Upper lobe of right lung (tissue), 1 donor: Measurements from ENCODE around the gene FAM181A. TPM values are rescaled to one million over a fixed set of nuclear protein-coding genes. Genes with fewer than 3 reads are reported as not detected.

Experiments used
- ATAC-seq: fragments of 200-7000 bp; cut with Tn5 transposase; one replicate; pipeline ENCODE4 v1.9.1; 2020; ENCODE audit warnings: mild to moderate bottlenecking, moderate library complexity
- DNase-seq: peaks from one replicate; pipeline ENCODE4 v3.0.0-alpha.2; 2020
- H3K27ac ChIP-seq: fragments of 200-600 bp; one replicate; pipeline ENCODE4 v1.8.0; 2022
- H3K27me3 ChIP-seq: fragments of 200-600 bp; one replicate; pipeline ENCODE4 v1.8.0; 2022; ENCODE audit warnings: mild to moderate bottlenecking
- H3K36me3 ChIP-seq: fragments of 200-600 bp; one replicate; pipeline ENCODE4 v1.8.0; 2022
- H3K4me1 ChIP-seq: fragments of 200-600 bp; one replicate; pipeline ENCODE4 v1.8.0; 2022
- H3K4me3 ChIP-seq: fragments of 200-600 bp; one replicate; pipeline ENCODE4 v1.8.0; 2022; ENCODE audit warnings: mild to moderate bottlenecking
- H3K9me3 ChIP-seq: fragments of 200-600 bp; one replicate; pipeline ENCODE4 v1.8.0; 2022
- CTCF ChIP-seq: fragments of 200-600 bp; IDR thresholded peaks from one replicate; pipeline ENCODE4 v1.8.0; 2022; ENCODE audit warnings: antibody characterized with exemption
- intact Hi-C: fragments of 100-400 bp; cut with DNase I; formaldehyde crosslinking; loops from one replicate; pipeline ENCODE4 v1.11.0; 2022
- total RNA-seq: library from RNA; stranded (reverse); fragmentation: NEBNext Ultra II Directional; extraction: Animal tissue kit (Norgen Biotek cat#: 25700); gene quantifications from one replicate; pipeline ENCODE4 v1.2.1, GENCODE V29; 2021
- donor health status: DM: no; HTN: yes; CAD: no; lungs with severe emphysema.

Gene FAM181A
- total RNA-seq, 1 donor from 2014 or later, result 3.5 TPM

- Histone ChIP-seq H3K4me3 (no peak overlapping the region), H3K4me1 (peaks cover 21% of the 10 kb centered on the region), H3K27me3 (no peaks in the 10 kb centered on the region), H3K36me3 (no peaks in the 10 kb centered on the region), H3K27ac (no peak overlapping the region), H3K9me3 (no peaks in the 10 kb centered on the region)
- ATAC-seq (no peak), DNase-seq (no peak)
- intact Hi-C loops, result no loop called here
- TF ChIP-seq CTCF, result no peak
These were observed 37.7 kb downstream of the FAM181A start for GRCh38 chr14:93964820-93965286.

DNA sequence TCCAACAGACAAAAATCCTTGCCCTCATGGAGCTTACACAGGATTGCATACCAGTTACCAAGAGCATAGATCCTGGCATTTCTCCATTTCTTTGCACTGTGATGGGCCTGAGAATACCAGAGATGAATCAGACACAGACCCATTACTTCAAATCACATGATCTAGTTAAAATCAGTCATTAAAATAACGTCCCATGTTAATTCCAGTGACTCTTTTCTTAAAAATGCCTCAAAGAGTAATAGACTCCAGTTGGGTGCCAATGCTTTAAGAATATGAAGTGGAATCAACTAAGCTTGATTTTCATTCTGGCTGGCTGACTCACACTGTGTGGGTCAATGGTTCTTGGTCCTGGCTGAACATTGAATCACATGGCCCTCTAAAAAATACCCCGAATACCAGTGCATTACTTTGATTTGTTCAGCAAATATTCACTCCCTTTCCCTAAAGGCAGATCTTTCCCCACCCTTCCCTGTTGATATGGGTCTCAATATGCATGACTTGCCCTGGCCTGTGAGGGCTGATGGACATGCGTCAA lies 38.2 kb downstream of the FAM181A start:
- Histone ChIP-seq H3K4me3 (no peak overlapping the region), H3K9me3 (no peaks in the 10 kb centered on the region), H3K4me1 (peaks cover 23% of the 10 kb centered on the region), H3K27ac (peak overlapping the region; percentile 51), H3K36me3 (no peaks in the 10 kb centered on the region), H3K27me3 (no peaks in the 10 kb centered on the region)
- TF ChIP-seq CTCF, result no peak
- intact Hi-C loops, result no loop called here
- DNase-seq, result no peak
- ATAC-seq, result no peak

GRCh38 chr14:93965946-93966474 lies 38.9 kb downstream of the FAM181A start:
- no peak for ATAC-seq
- H3K36me3 ChIP-seq, result no peaks in the 10 kb centered on the region
- peaks cover 30% of the 10 kb centered on the region for H3K4me1 ChIP-seq
- no peak for DNase-seq
- no peak for TF ChIP-seq CTCF
- peak overlapping the region; percentile 51 for H3K27ac ChIP-seq
- intact Hi-C loops, result no loop called here
- no peaks in the 10 kb centered on the region for H3K9me3 ChIP-seq
- H3K4me3 ChIP-seq, result no peak overlapping the region
- H3K27me3 ChIP-seq, result no peaks in the 10 kb centered on the region

DNA sequence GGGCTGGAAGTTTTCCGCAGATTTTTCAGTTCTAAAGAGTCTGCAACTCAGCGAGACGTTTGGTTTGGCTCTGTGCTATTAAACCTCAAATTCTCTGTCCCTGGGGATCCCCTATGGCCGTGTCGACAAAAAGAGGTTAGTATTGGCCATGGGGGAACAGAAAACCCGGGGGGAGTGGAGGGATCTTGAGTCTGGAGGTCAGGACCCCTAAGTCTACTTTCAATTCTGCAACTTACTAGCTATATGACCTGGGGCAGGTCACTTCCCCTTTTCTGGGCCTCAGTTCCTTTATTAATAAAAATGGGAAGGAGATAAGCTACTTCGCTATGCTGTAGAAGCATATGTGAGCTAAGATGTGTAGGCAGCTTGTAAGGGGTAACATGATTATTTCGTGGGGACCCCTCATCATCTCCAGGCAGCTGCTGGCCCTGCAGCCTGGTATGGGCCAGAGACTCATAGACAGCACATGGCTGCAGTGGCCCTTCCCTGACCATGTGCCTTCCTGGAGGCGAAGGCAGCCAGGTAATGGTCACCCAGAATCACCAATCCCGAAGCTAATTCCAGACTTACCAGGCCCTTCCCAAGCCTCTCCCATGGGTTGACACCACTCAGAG lies 40.6 kb downstream of the FAM181A start:
- no peaks in the 10 kb centered on the region for H3K27me3 ChIP-seq
- peaks cover 31% of the 10 kb centered on the region for H3K4me1 ChIP-seq
- no peaks in the 10 kb centered on the region for H3K9me3 ChIP-seq
- intact Hi-C loops, result no loop called here
- no peak overlapping the region for H3K4me3 ChIP-seq
- no peak for DNase-seq
- no peaks in the 10 kb centered on the region for H3K36me3 ChIP-seq
- H3K27ac ChIP-seq, result no peak overlapping the region
- peak; percentile 28 for ATAC-seq
- TF ChIP-seq CTCF, result no peak

DNA sequence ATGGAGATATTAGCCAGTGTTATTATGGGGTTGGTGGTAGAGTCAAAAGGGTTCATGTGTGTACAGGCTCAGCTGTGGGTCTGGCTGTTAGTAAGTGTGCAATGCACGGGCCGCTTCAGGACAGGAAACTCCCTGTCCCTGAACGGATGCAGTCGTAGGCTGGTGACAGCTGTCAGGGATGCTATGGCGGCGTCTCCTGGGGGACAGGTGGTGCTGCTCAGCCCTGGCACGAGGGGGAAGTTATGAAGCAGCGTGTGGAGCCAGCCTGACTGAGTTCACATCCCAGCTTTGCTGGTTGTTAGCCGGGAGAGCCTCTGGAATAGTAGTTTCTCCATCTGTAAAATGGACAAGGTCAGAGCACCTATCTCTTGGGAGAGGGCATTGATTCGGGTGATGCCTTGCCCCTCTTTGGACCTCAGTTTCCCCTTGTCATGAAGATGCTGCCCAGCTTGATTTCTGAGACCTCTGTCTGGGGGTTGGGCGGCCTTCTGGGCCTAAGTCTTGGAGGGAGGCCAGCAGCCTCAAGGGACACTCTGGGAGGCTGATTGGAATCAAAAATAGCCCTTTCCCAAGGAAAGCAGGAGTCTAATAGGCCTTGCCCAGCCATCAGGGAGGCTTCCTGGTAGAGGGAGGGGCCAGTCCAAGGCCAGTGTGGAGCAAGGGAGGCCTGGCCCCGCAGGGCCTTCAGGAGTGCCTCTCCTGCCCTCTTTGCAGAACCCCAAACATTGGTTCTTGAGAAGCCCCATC lies 42.1 kb downstream of the FAM181A start:
- DNase-seq (no peak), ATAC-seq (no peak)
- no peaks in the 10 kb centered on the region for H3K36me3 ChIP-seq
- no peak for TF ChIP-seq CTCF
- no peaks in the 10 kb centered on the region for H3K9me3 ChIP-seq
- no peak overlapping the region for H3K4me3 ChIP-seq
- H3K27me3 ChIP-seq, result no peaks in the 10 kb centered on the region
- no peak overlapping the region for H3K27ac ChIP-seq
- intact Hi-C loops, result no loop called here
- H3K4me1 ChIP-seq, result peaks cover 29% of the 10 kb centered on the region
